Gastroesophageal sphincter (tissue), 3 donors: ENCODE measurements around the gene ZMAT5.

ENCODE experiments used
- CTCF ChIP-seq, 4 experiments: fragments of 200-600 bp in 2 of 4; fragments of 450-650 bp in 2 of 4; sonication (generic) in 1 of 4; IDR thresholded peaks; one replicate each; pipeline ENCODE4 v1.5.1; 2017 to 2019; ENCODE audit warnings: antibody characterized with exemption in 4 of 4, mild to moderate bottlenecking in 2 of 4, moderate library complexity in 2 of 4
- POLR2A ChIP-seq, 2 donors: fragments of 450-650 bp; IDR thresholded peaks; one replicate each; pipeline ENCODE4 v1.6.1; 2017; ENCODE audit warnings: antibody characterized with exemption in 2 of 2, mild to moderate bottlenecking in 2 of 2, moderate library complexity in 1 of 2

- TF ChIP-seq CTCF (IDR thresholded peaks at IDR 0.05) (no peak), POLR2A (IDR thresholded peaks at IDR 0.05) (no peak)
Observed at GRCh38 chr22:29813126-29813525, 46.3 kb upstream of the ZMAT5 start.
